Caco-2 (cell line): Measurements from ENCODE around the gene THRB. TPM values are rescaled to one million over a fixed set of nuclear protein-coding genes. Genes with fewer than 3 reads are reported as not detected.

Experiments
- BruUV-seq: library from RNA; stranded (reverse); fragments of 400-500 nt; replicated peaks from 2 replicates; lab custom pipeline; 2021; lab: Mats Ljungman, UMichigan
- CTCF ChIA-PET: fragments of 300-600 bp; sonication (Branson Sonifier 250); formaldehyde crosslinking; loops from one replicate; lab custom pipeline; 2022; ENCODE audit warnings: antibody characterized with exemption; lab: Charles Lee
- POLR2A ChIA-PET: fragments of 300-600 bp; sonication (Branson Sonifier 250); formaldehyde crosslinking; loops from one replicate; lab custom pipeline; 2022; ENCODE audit warnings: antibody characterized with exemption; lab: Charles Lee
- DNase-seq, 2 experiments: peaks; one replicate each; pipeline versions ENCODE4 v3.0.0 to v3.0.0-alpha.2; 2020 to 2022
- H3K27me3 ChIP-seq: replicated peaks from 2 replicates; pipeline ENCODE4 v1.6.0; 2011; ENCODE audit warnings: low read length; ENCODE audit not compliant: control insufficient read depth, insufficient read depth
- H3K36me3 ChIP-seq: 2 replicates; pipeline ENCODE4 v1.5.1; 2011; ENCODE audit warnings: low read length; ENCODE audit not compliant: control insufficient read depth, insufficient read depth
- H3K4me1 ChIP-seq: fragments of 250-450 bp; sonication (Bioruptor Pico); 2 replicates; pipeline ENCODE4 v1.5.1; 2020; ENCODE audit warnings: mild to moderate bottlenecking
- H3K4me3 ChIP-seq: 2 replicates; pipeline ENCODE4 v1.5.1; 2011; ENCODE audit warnings: low read depth, mild to moderate bottlenecking, control low read depth, low read length
- H3K9me3 ChIP-seq: fragments of 250-450 bp; sonication (Bioruptor Pico); 2 replicates; pipeline ENCODE4 v1.5.1; 2020; ENCODE audit warnings: mild to moderate bottlenecking, moderate library complexity
- H3K27ac Mint-ChIP-seq: one replicate; pipeline ENCODE4 v1.8.0; 2022; ENCODE audit warnings: mixed read lengths; ENCODE audit not compliant: unreplicated experiment
- H3K27me3 Mint-ChIP-seq: one replicate; pipeline ENCODE4 v1.8.0; 2022; ENCODE audit warnings: mixed read lengths; ENCODE audit not compliant: insufficient read depth, unreplicated experiment
- H3K36me3 Mint-ChIP-seq: one replicate; pipeline ENCODE4 v1.8.0; 2022; ENCODE audit warnings: mild to moderate bottlenecking, mixed read lengths; ENCODE audit not compliant: insufficient read depth, unreplicated experiment
- H3K4me1 Mint-ChIP-seq: one replicate; pipeline ENCODE4 v1.8.0; 2022; ENCODE audit warnings: low read depth, mixed read lengths; ENCODE audit not compliant: unreplicated experiment
- H3K4me3 Mint-ChIP-seq: one replicate; pipeline ENCODE4 v1.8.0; 2022; ENCODE audit warnings: mild to moderate bottlenecking, moderate library complexity, mixed read lengths; ENCODE audit not compliant: unreplicated experiment
- H3K9me3 Mint-ChIP-seq: one replicate; pipeline ENCODE4 v1.8.0; 2022; ENCODE audit warnings: mixed read lengths; ENCODE audit not compliant: unreplicated experiment
- intact Hi-C: fragments of 100-400 bp; cut with micrococcal nuclease; formaldehyde crosslinking; loops from one replicate; pipeline ENCODE4 v1.10.0; 2022; ENCODE audit not compliant: unreplicated experiment
- total RNA-seq: library from RNA; stranded (reverse); gene quantifications from 2 replicates; pipeline ENCODE4 v1.2.3, GENCODE V29; 2022
- TF ChIP-seq, protein P1 (sequence below), 2 experiments: fragments of 200-600 bp in 1 of 2; IDR thresholded peaks; 1 replicate in 1 of 2; 2 replicates in 1 of 2; pipeline versions ENCODE4 v1.5.1 to v1.8.0; 2011 to 2022; ENCODE audit warnings: antibody characterized with exemption in 1 of 2, control low read depth in 1 of 2, inconsistent platforms in 1 of 2, low read depth in 1 of 2, low read length in 1 of 2, mild to moderate bottlenecking in 1 of 2, moderate library complexity in 1 of 2; ENCODE audit not compliant: insufficient read depth in 1 of 2, severe bottlenecking in 1 of 2, unreplicated experiment in 1 of 2

The THRB gene
- total RNA-seq, 1 experiment from 2014 or later = 19.4 TPM

- intact Hi-C loops = loop anchor here (5.0 kb wide), 2 partner anchors 106 to 501 kb away; no protein-coding TSS in a partner anchor
- Mint-ChIP-seq H3K9me3 (no peaks in the 10 kb centered on the region), H3K27ac (no peak overlapping the region), H3K27me3 (no peaks in the 10 kb centered on the region), H3K36me3 (peaks cover 17% of the 10 kb centered on the region), H3K4me1 (no peaks in the 10 kb centered on the region), H3K4me3 (no peak overlapping the region)
- Histone ChIP-seq H3K9me3 (no peaks in the 10 kb centered on the region), H3K4me3 (no peak overlapping the region), H3K27me3 (no peaks in the 10 kb centered on the region), H3K4me1 (peaks cover 5% of the 10 kb centered on the region; the same call in 1 of the 2 replicates), H3K36me3 (no peaks in the 10 kb centered on the region)
- no peak for DNase-seq
- POLR2A ChIA-PET = no interaction called here
- CTCF ChIA-PET = no interaction called here
- BruUV-seq = no TSS peak
- TF ChIP-seq, protein P1, sequence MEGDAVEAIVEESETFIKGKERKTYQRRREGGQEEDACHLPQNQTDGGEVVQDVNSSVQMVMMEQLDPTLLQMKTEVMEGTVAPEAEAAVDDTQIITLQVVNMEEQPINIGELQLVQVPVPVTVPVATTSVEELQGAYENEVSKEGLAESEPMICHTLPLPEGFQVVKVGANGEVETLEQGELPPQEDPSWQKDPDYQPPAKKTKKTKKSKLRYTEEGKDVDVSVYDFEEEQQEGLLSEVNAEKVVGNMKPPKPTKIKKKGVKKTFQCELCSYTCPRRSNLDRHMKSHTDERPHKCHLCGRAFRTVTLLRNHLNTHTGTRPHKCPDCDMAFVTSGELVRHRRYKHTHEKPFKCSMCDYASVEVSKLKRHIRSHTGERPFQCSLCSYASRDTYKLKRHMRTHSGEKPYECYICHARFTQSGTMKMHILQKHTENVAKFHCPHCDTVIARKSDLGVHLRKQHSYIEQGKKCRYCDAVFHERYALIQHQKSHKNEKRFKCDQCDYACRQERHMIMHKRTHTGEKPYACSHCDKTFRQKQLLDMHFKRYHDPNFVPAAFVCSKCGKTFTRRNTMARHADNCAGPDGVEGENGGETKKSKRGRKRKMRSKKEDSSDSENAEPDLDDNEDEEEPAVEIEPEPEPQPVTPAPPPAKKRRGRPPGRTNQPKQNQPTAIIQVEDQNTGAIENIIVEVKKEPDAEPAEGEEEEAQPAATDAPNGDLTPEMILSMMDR (IDR thresholded peaks at IDR 0.05; ENCODE audit: insufficient read depth in 1 of 2, low read depth in 1 of 2, low read length in 1 of 2, severe bottlenecking in 1 of 2, unreplicated experiment in 1 of 2) = no peak
Observed at GRCh38 chr3:24498391-24498790, 3.7 kb upstream of the THRB start.

- Mint-ChIP-seq H3K9me3 (no peaks in the 10 kb centered on the region), H3K27me3 (no peaks in the 10 kb centered on the region), H3K27ac (no peak overlapping the region), H3K4me1 (no peaks in the 10 kb centered on the region), H3K36me3 (peaks cover 17% of the 10 kb centered on the region), H3K4me3 (no peak overlapping the region)
- no TSS peak for BruUV-seq
- ChIA-PET CTCF (interaction anchor here (1.2 kb wide), 1 partner anchor 228 kb away, joined by 3 read pairs; no protein-coding TSS in a partner anchor), POLR2A (interaction anchor here (0.5 kb wide), 1 partner anchor 361 kb away, joined by 14 read pairs; no protein-coding TSS in a partner anchor)
- TF ChIP-seq, protein P1 (IDR thresholded peaks at IDR 0.05; ENCODE audit: insufficient read depth in 1 of 2, low read depth in 1 of 2, low read length in 1 of 2, severe bottlenecking in 1 of 2, unreplicated experiment in 1 of 2) = no peak
- Histone ChIP-seq H3K4me1 (peaks cover 9% of the 10 kb centered on the region), H3K36me3 (no peaks in the 10 kb centered on the region), H3K27me3 (no peaks in the 10 kb centered on the region), H3K9me3 (no peaks in the 10 kb centered on the region), H3K4me3 (no peak overlapping the region)
- no peak for DNase-seq
- intact Hi-C loops = loop anchor here (5.0 kb wide), 2 partner anchors 106 to 501 kb away; no protein-coding TSS in a partner anchor
Observed at GRCh38 chr3:24497942-24498341, 3.3 kb upstream of the THRB start.

- peak overlapping the region; percentile 88; the same call in 1 of the 2 replicates for H3K4me3 ChIP-seq
- POLR2A ChIA-PET = interaction anchor here (1.5 kb wide), 1 partner anchor 46 kb away, joined by 5 read pairs; no protein-coding TSS in a partner anchor
- Mint-ChIP-seq H3K27me3 (no peaks in the 10 kb centered on the region), H3K4me3 (peak overlapping the region; percentile 95), H3K27ac (peak overlapping the region; percentile 95), H3K36me3 (peaks cover 17% of the 10 kb centered on the region), H3K9me3 (no peaks in the 10 kb centered on the region), H3K4me1 (no peaks in the 10 kb centered on the region)
- BruUV-seq = no TSS peak
- intact Hi-C loops = loop anchor here (1.0 to 5.0 kb wide), 6 partner anchors 105 to 500 kb away; no protein-coding TSS in a partner anchor
- DNase-seq = peak; percentile 87
- CTCF ChIA-PET = interaction anchor here (0.6 to 2.6 kb wide), 15 partner anchors 9 to 580 kb away, joined by 3 to 11 read pairs (median 3); partner anchors contain the start of genes NKIRAS1 and RPL15
- no peaks in the 10 kb centered on the region for H3K9me3 ChIP-seq
- TF ChIP-seq, protein P1 (IDR thresholded peaks at IDR 0.05; ENCODE audit: insufficient read depth in 1 of 2, low read depth in 1 of 2, low read length in 1 of 2, severe bottlenecking in 1 of 2, unreplicated experiment in 1 of 2) = peak; percentile 69 to 89
- H3K4me1 ChIP-seq = peaks cover 10% of the 10 kb centered on the region
- no peaks in the 10 kb centered on the region for H3K27me3 ChIP-seq
- no peaks in the 10 kb centered on the region for H3K36me3 ChIP-seq
Observed at GRCh38 chr3:24496529-24497482, 2.2 kb upstream of the THRB start.
